SK-N-DZ (cell line): ENCODE data around the gene FBXO4. TPM values are rescaled to one million over a fixed set of nuclear protein-coding genes. Genes with fewer than 3 reads are reported as not detected.

Source experiments
- DNase-seq: peaks from one replicate; pipeline ENCODE4 v3.0.0-alpha.2; 2015; ENCODE audit warnings: low spot score
- polyA plus RNA-seq, 2 experiments: library from polyadenylated mRNA; depleted of rRNA; stranded (reverse); fragments of >200 nt; gene quantifications; 2 replicates each; pipeline ENCODE4 v1.2.3, GENCODE V29; 2014

FBXO4 gene, protein sequence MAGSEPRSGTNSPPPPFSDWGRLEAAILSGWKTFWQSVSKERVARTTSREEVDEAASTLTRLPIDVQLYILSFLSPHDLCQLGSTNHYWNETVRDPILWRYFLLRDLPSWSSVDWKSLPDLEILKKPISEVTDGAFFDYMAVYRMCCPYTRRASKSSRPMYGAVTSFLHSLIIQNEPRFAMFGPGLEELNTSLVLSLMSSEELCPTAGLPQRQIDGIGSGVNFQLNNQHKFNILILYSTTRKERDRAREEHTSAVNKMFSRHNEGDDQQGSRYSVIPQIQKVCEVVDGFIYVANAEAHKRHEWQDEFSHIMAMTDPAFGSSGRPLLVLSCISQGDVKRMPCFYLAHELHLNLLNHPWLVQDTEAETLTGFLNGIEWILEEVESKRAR
- not detected in 2 replicates for polyA plus RNA-seq (2014; cell fraction: cytosol; rRNA removed)
- polyA plus RNA-seq (2014; cell fraction: nucleus; rRNA removed), result 0.88 and 1.1 TPM in 2 replicates

DNA sequence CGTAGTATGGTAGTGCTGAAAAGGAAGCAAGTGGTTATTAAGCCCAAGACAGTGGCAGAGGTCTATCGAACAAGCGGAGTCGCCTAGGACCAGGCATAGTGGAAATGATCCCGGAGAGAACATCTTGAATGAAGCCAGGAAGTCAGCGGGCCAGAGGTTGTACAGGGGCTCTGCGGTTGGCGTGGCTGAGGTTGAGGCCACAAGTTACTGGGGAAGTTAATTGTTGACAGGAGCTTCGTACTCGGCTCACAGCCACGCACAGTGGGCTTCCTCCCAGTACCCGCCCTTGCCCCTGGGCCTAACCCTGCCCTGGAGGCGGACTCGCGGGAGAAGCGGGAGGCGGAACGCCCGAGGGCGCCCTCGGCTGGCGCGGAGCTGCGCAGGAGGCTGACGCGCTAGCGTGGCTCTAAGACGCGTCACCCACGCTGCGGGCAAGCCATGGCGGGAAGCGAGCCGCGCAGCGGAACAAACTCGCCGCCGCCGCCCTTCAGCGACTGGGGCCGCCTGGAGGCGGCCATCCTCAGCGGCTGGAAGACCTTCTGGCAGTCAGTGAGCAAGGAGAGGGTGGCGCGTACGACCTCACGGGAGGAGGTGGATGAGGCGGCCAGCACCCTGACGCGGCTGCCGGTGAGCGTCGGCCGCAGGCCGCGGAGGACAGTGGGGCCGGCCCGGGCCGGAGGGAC lies at the start of gene FBXO4:
Gene FBXO4, plus strand, starts transcription at position 410 of the 683 bp plus-strand sequence. Its CDS starts 29 bp downstream, at position 439.
- DNase-seq, result no peak

DNA sequence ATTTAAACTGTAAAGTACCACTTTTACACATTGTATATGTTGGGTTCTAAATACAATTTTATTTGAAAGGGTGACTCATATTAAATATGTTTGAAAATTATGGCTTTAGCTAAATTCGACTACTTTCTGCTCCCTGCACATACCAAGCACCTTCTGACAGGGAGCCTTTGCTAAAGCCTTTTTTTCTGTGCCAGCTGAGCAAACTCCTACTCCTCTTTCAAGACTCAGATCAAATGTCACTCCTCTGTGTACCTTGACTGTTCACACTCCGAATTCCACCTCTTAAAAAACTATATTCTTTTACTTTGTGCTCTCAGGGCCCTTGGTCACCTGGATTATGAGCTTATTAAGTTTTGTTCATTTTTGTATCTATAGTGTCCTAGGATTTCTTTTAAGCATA lies 48.4 kb upstream of the FBXO4 start:
- DNase-seq, result no peak

DNA sequence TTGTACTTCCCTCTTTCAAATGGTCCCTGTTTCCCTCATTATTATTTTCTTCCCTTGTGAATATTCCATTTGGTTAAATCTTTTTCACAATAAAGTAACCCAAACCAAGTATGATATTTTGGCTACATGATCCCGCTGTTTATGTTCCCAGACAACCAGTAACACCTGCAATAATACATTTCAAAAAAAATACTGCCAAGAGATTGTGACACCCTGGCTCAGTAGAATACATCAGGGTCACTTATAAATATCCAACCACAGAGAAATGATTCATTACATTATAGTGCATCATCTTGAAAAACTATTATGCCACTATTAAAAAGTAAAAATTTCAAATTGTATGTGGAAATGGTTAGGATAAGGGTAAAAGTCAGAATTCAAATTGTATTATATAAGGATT lies 47.7 kb upstream of the FBXO4 start:
- DNase-seq, result no peak

DNA sequence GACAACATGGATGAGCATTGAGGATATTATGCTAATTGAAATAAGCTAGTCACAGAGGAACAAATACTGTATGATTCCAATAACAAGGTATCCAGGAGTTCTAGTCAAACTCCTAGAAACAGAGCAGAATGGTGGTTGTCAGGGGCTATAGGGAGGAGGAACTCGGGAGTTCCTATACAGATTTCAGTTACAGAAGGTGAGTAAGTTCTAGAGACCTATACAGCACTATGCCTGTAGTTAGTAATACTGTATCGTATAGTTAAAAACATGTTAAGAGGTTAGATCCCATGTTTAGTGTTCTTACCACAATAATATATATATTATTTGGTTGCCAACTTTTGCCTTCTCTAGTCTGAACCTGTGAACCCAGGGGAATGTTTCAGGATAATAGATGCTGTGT lies 46.9 kb upstream of the FBXO4 start:
- DNase-seq, result no peak

DNA sequence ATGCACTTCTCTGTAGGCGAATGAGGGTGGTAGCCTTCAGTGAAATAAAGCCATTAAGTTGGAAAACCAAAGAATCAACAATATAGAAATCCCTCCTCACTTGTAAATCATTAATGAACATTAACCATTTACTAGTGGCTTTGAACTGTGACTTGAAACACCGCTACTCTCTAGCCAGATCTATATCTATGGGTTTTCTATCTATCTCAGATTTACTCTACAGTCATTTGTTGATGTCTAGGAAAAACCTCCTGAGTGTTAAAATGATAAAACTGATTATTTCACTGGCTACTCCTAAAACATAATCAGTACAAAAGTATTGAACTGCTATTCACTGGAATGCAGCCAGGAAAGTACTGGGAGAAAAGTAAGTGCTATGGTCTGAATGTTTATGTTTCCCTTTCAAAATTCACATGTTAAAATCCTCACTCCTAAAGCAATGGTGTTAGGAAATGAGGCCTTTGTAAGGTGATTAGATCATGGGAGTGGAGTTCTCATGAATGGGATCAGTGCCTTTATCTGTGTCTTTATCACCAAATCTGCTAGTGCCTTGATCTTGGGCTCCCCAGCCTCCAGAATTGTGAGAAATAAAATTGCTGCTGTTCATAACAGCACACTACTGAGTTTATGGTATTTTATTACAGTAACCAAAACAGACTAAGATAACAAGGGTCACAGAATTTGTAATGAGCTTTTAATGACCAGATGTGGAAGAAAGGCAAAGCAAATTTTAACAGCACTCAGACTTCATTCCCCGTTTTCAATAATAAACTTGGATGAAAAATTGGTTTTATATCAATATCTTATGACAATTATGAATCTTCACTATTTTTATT lies 46.2 kb upstream of the FBXO4 start:
- no peak for DNase-seq

DNA sequence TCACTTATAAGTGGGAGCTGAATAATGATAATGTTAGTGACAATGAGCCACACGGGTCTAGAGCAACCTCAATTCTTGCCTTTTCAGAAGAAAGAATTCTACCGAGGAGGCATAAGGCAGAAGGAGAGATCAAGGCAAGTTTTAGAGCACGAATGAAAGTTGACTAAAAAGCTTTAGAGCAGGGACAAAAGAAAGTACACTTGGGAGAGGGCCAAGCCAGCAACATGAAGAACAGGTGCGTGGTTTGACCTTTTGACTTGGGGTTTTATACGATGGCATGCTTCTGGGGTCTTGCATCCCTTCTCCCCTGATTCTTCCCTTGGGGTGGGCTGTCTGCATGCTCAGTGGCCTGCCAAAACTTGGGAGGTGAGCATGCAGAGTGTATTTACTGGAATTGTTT lies 42.3 kb upstream of the FBXO4 start:
- no peak for DNase-seq

DNA sequence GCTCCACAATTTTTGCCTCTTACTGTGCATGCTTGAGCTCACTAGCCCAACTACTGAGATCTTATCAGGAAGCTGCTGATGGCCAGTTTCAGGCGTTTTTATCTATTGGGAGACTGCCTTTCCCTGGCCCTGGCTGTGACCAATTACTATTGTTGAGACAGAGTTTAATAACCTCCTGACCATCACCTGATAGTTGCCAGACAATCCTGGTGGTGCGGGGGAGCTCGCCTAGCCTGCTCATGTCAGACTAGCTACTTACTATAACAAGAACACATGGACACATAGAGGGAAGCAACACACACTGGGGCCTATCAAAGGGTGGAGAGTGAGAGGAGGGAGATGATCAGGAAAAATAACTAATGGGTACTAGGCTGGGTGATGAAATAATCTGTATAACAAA lies 41.8 kb upstream of the FBXO4 start:
- peak; percentile 17 for DNase-seq

DNA sequence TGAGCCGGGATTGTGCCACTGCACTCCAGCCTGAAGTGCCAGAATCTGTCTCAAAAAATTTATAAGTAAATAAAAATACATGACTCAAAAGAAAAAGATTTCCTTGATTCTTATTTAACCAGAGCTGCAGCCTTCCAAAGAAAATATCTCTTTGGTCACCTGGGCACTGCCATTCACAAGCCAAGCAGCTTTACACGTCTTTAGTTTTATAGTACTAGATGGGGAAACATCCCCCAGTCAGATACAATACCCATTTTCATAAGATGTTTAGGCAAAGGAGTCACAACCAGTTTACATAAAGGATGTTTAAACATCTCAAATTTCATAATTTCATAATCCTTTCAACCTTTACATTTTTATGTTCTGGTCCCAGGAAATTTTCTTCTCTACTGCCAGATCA lies 41.1 kb upstream of the FBXO4 start:
- DNase-seq, result no peak

DNA sequence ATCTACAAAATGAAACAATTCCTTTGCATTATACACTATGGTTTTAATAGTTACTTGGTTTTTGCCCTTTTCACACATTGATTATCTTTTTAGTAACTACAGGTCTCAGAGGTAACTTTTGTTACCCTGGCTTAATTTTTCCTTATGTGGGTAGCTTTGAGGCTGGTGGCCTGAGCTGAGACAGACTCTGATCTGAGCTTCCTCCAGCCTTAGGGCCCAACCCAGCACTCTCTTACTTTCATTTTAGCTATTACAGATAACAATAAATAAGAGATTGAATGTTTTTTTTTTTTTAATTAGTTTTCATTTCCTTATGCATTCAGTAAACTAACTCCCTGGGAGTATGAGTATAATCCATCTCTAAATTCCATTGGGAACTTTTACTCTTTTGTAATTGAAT lies 39.8 kb upstream of the FBXO4 start:
- no peak for DNase-seq

DNA sequence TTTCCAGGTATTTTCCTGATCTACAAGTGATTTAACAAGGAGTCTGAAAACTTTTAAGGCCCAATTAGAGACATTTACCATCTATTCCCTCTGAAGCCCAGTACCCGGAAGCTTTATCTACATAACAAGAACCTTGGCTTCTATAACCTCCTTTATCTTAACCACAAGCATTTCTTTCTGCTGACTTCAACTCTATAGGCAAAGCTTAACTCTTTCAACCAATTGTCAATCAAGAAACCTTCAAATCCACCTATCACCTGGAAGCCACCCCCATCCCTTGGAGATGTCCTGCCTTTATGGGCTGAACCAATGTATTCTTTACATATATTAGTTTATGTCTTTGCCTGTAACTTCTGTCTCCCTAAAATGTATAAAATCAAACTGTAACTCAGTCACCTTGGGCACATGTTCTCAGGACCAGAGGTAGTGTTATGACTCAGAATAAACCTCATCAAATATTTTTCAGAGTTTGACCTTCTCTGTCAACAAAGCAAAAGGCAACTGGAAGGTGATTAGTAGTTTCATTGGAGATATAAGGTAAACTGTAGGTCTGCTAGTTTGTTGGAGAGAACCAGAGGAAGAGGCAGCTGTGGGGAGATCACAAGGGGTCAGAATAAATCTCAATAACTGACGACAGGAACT lies 33.9 kb upstream of the FBXO4 start:
- DNase-seq, result no peak

DNA sequence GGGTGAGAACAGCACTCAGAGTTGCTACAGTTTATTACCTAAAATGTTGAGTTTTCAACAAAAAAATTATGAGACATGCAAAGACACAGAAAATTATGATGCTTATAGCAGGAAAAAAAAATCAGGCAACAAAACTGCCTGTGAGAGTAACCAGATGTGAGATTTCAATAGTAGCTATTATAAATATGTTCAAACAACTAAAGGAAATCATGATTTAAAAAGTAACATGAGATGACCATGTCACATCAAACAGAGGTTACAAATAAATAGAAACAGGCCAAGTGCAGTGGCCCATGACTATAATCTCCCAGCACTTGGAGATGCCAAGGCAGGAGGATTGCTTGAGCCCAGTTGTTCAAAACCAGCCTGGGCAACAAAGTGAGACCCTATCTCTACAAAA lies 33.0 kb upstream of the FBXO4 start:
- DNase-seq, result no peak

DNA sequence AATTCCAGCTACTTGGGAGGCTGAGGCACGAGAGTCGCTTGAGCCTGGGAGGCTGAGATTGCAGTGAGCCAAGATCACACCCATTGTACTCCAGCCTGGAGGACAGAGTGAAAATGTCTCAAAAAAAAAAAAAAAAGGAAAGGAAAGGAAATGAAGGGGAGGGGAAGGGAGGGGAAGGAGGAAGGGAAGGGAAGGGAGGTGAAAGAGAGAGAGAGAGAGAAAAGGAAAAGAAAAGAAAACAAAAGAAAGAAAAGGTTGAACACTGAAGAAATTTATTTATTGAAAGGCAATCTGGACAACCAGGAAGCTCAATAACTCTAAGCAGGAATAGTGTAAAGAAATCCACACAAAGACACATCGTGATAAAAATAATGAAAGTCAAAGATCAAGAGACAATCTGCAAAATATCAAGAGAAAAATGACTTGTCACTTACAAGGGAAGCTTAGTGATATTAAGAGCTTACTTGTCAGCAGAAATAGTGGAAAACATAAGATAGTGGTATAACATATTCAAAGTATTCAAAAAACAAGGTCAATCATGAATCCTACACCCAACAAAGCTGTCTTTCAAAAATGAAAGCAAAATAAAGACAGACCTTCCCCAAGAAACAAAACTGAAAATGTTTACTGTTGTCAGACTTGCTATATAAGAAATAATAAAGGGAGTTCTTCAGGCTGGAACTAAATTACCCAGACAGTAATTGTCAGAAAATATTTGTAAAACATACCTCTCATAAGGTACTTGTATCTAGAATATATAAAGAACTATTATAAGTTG lies 31.8 kb upstream of the FBXO4 start:
- DNase-seq, result no peak

DNA sequence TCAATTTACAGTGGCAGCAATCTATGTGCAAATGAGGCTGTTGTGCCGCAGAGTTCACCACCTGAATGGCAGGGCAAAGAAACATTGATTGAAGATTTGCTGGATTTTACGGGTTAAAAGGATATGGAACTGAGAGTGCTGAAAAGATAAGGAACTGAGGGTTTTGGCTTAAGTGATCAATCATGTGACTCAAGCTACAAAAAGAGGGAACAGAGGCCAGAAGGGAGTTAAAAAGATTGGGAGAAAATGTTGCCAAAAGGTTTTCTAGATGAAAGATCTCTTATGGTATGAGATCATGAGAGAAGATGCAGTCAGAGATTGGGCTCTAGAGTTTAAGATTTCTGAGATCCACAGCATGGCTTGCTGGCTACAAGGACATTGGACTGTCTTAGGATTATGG lies 28.9 kb upstream of the FBXO4 start:
- no peak for DNase-seq

DNA sequence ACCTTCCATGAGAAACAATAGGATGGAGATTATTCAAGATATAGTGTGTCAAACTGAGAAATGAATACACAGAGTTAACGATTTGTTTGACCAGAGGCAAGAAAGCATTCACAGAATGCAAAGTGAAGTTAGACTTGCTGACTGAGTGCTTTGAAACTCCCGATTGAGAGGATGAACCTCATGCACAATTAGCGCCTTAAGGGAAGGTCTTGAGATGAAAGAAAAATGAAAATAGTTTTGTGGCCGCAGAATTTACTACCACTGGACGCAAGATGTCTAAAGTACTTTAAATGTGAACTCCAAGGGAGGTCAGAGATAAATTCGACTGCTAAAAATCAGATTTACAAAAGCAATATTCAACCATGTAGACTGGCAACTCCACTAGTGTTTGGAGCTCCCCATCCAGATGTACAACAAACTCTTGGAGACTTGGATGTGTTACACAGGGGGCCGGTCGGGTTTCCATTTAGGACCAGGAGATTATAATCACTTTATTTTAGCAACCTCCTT lies 21.6 kb upstream of the FBXO4 start:
- no peak for DNase-seq

DNA sequence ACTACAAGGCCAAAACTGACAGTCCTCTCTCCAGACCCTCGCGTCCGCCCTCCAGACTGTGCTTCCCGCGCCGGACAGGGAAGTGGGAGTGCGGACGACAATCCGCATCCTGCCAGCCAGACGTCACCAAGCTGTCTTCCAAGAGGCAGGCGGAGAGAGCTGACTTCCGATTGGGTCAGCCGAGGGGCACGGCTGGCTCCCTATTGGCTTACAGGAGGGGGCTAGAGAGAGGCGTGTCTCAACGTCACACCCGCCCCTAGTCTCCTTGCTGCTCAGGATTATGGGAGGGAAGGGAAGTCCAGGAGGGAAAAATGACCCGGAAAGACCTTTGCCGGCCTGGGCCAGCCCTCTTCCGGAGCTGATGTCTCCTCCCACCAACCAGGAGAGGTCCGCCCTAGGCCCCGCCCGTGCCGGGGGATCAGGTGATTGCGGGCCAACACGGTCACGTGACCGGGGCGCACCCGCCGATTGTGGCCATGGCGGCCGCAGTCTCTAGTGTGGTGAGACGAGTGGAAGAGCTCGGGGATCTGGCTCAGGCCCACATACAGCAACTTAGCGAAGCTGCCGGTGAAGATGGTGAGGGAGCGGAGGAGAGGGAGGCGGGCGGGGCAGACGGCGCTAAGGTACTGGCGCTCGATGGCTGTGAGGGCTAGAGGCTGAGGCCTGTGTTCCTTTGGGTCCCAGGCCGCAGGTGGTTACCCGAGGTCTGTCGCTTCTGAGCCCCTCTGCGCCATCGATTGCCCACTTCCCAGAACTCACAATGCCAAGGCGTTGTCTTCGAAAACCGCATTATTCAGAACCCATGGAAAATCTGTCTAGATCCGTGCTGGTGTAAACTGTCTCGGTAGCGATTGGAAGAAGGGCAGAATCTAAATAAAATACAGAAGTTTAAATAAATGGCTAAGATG lies 20.9 kb upstream of the FBXO4 start, which contains the start of gene RIMOC1:
Gene RIMOC1, plus strand, starts transcription at position 453 of the 908 bp plus-strand sequence. Its CDS starts 24 bp downstream, at position 477.
- DNase-seq, result peak; percentile 99

DNA sequence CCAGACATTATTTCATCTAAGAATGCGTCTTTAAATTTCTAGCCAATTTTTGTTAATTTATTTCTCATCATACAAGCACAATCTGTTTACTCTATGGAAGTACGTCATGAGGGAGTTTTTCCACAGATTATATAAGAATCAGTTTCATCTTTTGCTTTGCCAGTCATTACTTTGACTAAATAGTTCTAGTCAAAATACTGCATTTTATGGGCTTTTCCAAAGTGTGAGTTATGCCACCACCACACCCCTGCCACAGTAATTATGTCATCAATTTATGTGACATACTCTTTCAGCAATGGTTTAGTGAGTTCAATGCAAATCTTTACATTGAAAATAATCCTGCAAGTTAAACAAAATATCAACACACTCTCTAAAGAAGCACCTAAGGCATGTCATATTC lies 18.9 kb upstream of the FBXO4 start:
- DNase-seq, result no peak

DNA sequence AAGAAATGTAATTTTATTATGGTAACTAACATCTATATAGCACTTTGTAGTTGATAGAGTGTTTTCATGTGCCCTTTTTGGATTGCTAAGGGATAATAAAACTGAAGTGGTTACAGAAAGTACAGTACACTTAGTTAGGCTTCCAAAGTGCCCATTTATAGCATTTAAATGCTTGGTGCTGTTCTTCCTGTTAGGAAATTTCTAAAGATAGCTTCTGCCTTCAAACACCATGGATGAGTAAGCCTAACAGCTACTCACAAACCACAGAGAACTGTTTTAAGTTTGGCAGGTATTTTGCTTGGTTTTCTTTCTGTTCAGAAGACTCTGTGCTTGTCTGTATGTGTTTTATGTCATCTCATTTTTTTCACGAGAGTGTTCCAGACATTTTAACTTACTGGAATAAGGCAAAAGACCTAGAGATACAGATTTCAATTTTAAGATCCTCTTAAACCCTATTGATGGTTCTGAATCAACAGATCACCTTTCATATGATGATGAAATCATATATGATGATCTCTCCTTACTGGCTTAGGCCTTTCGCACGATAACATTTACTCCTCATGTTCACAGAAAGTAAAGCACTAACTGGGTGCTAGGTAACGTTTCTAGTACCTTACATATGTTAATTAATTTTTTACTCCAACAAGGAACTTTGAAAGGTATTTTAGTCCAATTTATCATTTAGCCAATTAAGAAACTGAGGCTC lies 16.6 kb upstream of the FBXO4 start:
- no peak for DNase-seq

DNA sequence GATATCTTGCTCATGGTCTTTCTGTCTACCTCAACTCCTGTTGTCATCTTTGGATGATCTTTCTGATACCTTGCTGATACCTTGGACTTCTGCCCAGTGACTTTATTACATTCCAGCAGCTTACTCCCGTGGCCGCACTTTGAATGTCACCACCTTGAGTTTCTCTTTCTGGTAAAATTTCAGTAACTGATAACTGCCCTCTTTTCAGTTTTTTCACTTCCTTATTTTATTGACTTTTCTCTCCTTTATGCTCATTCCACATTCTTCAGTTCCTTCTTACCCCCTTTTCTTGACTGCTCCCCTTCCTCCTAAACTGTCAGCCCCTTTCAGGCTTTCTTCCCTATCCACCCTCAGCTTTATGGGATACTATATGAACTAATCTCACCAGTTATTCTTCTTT lies 7.0 kb upstream of the FBXO4 start:
- no peak for DNase-seq

DNA sequence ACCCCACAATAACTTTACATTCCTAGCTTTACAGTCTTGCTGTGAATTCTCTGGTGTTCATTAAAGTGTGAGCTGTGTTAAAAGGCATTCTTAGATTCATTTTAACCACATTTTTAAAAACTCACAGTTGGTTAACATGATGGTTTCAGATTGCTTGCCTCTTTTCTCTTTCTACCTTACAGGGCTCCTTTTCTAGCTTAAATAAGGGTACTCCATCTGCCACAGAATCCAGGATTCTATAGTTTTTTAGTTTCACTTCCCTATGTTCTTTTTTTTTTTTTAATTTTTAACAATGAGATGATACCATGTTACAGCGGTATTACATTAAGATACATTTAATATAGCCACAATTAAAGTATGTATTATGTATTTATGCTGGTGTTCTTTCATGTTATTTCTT lies 3.9 kb upstream of the FBXO4 start:
- no peak for DNase-seq
